NOMO-1 (cell line): ENCODE results near the gene NABP1.

Source experiments
- DNase-seq, 2 experiments: peaks; one replicate each; lab custom pipeline; 2025; ENCODE audit not compliant: unreplicated experiment in 2 of 2; lab: John Stamatoyannopoulos, UW

The NABP1 gene

DNA sequence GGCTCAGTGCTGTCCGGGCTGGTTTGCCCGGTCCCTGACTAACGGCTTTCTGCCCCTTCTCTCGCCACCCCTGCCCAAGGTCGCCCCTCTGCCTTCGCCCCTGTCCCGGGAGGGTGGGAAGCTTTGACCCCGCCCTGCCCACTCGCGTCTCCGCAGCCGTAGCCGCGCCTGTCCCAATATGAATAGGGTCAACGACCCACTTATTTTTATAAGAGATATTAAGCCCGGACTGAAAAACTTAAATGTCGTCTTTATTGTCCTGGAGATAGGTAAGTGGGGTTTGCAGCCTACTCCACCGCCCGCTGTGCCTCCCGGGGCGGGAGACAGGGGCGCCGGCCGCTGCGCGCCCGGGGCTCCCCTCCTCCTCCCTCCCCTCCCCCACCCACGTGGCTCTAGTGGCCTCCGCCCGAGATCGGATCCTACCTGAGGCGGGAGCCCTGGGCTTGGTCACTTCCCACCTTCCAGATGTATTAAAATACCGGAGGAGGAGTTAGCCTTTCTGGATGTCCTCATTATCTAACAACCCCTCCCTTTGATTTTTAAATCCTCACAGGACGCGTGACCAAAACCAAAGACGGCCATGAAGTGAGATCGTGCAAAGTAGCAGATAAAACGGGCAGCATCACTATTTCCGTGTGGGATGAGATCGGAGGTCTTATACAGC is 633 bp downstream of the NABP1 start:
- DNase-seq, result peak in 1 of 2 experiments; percentile 23

- peak; percentile 35 to 89 for DNase-seq
These were observed 2.1 kb downstream of the NABP1 start for GRCh38 chr2:191679818-191680600.

DNA sequence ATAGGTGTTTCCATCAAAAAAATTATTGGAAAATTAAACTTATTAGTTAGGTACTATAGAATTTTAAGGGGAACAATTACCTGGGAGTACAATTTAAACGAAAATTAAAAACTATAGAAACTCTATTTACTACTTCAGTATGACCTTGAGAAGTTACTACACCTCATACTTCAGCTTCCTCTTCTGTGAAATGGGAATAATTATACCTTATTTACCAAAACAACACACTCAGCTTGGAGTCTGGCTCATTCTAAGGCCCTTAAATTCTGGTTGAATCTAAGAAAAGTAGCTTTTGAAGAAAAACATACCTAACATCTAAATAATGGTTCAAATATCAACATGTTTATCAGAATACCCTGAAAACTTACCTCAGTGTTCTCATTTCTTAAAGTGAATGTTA is 2.7 kb downstream of the NABP1 start:
- DNase-seq, result no peak

- DNase-seq, result no peak
These were observed 4.2 kb downstream of the NABP1 start for GRCh38 chr2:191682126-191682525.

- DNase-seq, result no peak
These were observed 8.1 kb downstream of the NABP1 start for GRCh38 chr2:191686066-191686465.

DNA sequence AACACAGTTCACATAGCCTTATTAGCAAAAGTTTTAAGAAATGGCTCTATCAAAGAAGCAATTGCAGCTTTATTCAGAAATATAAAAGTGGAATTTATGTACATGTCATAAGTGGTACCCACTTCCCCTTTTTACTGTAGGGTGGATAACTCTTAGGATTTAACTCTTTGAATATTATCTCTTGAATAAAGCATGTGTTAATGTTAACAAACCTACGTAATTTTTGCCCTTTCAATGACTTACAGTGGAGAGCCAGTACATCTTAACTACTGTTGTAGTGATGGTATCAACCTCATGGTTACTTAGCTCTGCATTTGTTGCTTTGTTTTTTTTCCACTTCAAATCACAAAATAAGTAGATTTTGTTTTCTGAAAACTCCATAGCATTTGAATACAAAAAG is 8.8 kb downstream of the NABP1 start:
- DNase-seq, result peak in 1 of 2 experiments; percentile 52

DNA sequence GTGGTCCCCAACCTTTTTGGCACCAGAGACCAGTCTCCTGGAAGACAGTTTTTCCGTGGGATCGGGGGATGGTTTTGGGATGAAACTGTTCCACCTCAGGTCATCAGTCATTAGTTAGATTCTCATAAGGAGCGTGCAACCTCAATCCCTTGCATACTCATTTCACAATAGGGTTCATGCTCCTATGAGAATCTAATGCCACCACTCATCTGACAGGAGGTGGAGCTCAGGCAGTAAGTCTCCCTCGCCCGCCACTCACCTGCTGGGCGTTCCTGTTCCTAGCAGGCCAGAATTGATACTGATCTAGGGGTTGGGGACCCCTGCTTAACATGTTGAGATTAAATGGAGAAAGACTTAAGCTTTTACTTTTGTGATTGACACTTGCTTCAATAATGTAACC is 9.9 kb downstream of the NABP1 start:
- no peak for DNase-seq

GRCh38 chr2:191688934-191689695 is 11.2 kb downstream of the NABP1 start:
- no peak for DNase-seq

- DNase-seq, result no peak
These were observed 12.4 kb downstream of the NABP1 start for GRCh38 chr2:191690327-191690726.

- peak; percentile 14 to 56 for DNase-seq
These were observed 13.2 kb downstream of the NABP1 start for GRCh38 chr2:191691016-191691735.

DNA sequence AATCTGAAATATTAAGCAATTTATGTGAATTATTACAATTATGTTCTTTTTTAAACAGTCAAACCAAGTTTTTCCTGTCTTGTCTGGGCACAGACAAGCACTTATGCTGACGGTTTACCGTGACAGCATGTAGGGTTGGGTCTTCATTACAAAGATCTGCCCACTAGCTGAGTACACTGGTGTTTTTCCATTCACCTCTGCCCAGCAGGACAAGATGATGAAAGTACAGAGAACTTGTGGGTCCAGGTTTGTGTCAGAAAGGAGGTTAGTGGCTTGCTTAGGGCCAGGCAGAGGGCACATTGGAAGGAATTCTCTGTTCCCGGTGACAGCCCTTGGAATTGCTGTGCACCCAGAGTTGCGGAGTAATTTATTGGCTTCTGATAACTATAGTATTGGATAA is 14.0 kb downstream of the NABP1 start:
- no peak for DNase-seq

DNA sequence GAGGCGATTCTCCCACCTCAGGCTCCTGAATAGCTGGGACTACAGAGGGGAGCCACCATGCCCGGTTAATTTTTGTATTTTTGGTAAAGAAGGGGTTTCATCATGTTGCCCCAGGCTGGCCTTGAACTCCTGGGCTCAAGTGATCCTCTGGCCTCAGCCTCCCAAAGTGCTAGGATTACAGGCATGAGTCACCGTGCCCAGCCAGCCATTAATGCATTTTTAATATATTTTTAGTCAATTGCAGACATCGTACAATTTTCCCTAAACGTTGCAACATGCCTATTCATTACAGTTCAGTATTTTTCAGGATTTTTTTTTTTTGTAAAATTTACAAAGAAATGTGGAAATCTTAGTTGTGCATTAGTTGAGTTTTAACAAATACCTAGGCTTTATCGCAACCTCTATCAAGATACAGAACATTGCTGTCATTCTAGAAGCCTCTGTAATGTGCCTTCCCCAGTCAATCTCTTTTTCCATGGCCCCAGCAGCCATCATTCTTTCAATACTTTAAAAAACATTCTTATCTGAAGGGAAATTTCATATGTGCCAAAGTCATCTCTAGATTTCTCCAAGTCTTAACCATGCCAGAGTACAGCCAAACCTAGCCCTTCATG is 14.7 kb downstream of the NABP1 start:
- no peak for DNase-seq

DNA sequence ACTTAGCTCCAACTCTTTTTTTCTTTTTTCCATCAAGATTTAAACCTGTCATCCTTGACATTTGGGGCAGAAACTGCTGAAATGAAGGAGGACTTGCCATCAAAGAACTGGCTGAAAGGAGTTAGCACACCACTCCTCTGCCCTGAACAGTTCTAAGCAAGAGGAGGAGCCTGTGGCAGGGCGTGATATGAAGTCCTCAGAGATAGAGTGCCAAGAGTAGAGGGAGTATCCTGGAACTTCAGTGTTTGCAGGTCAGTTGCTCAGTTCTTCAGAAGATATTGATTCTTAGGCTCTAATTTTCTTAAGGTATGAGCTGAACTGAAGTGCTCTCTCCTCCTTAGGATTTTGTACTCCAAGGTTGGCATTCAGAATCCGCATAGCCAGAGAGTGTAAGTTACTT is 15.2 kb downstream of the NABP1 start:
- DNase-seq, result no peak

- DNase-seq, result no peak
These were observed 15.8 kb downstream of the NABP1 start for GRCh38 chr2:191693778-191694177.

DNA sequence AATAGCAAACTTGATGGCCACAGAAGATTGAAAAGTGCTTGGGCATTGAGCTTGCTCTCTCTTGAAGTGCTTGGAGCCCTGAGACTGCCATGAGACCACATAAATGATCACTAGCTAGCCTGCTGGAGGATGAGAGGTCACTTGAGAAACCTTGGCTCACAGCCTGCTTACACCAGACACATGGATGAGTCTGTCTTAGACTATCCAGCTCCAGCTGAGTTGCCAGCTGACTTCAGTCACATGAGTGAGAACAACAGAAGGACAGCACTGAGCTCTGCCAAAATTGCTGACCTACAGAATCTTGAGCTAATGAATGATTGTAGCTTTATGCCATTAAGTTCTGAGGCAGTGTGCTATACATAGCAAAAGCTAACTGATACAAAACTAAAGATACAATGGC is 18.1 kb downstream of the NABP1 start:
- no peak for DNase-seq

GRCh38 chr2:191696966-191697365 is 19.0 kb downstream of the NABP1 start:
- DNase-seq, result no peak

DNA sequence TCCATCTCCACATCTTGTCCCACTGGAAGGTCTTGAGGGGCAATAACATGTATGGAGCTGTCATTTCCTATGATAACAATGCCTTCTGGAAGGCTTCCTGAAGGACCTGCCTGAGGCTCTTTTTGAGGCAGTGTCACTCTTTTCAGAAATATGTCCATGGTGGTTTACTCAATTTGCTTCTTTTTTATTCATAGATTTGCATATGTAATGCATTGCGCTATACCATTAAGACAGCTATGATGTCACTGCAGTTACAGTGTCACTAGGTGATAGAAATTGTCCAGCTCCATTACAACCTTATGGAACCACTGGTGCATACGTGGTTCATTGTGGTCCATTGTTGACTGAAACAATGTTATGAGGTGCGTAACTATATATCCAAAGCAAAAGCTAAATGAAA is 19.9 kb downstream of the NABP1 start:
- no peak for DNase-seq

- DNase-seq, result no peak
These were observed 21.5 kb downstream of the NABP1 start for GRCh38 chr2:191699341-191699945.

GRCh38 chr2:191701029-191701428 is 23.1 kb downstream of the NABP1 start:
- no peak for DNase-seq

DNA sequence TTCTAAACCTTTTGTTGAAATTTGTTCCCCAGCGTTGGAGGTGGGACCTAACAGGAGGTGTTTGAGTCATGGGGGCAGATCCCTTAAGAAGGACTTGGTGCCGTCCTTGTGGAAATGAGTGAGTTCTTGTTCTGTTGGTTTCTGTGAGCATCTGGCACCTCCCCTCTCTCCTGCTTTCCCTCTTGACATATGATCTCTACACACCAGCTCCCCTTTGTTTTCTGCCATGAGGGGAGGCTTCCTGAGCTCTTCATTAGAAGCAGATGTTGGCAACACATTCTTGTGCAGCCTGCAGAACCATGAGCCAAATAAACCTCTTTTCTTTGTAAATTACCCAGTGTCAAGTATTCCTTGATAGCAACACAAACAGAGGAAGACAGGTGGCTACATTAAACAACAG is 23.8 kb downstream of the NABP1 start:
- DNase-seq, result no peak
